Smooth muscle cell (in vitro differentiated cells): ENCODE results near the gene VAPB. TPM values are rescaled to one million over a fixed set of nuclear protein-coding genes. Genes with fewer than 3 reads are reported as not detected.

ENCODE experiments used
- DNase-seq: peaks from one replicate; lab custom pipeline; 2025; ENCODE audit not compliant: unreplicated experiment; lab: John Stamatoyannopoulos, UW
- H2AFZ ChIP-seq: fragments of 200-600 bp; sonication (generic); 2 replicates; pipeline ENCODE4 v1.6.0; 2016; ENCODE audit warnings: antibody characterized with exemption, low read depth, mild to moderate bottlenecking
- H3F3A ChIP-seq: fragments of 200-600 bp; sonication (generic); 2 replicates; pipeline ENCODE4 v1.6.0; 2017; ENCODE audit warnings: antibody characterized with exemption, low read depth
- H3K27ac ChIP-seq: fragments of 200-600 bp; sonication (generic); 2 replicates; pipeline ENCODE4 v1.5.1; 2016; ENCODE audit warnings: low read depth, mild to moderate bottlenecking
- H3K27me3 ChIP-seq: fragments of 200-600 bp; sonication (generic); 2 replicates; pipeline ENCODE4 v1.6.1; 2016; ENCODE audit warnings: low read depth, mild to moderate bottlenecking
- H3K36me3 ChIP-seq: fragments of 200-600 bp; sonication (generic); 2 replicates; pipeline ENCODE4 v1.5.1; 2016; ENCODE audit warnings: low read depth
- H3K4me1 ChIP-seq: fragments of 200-600 bp; sonication (generic); 2 replicates; pipeline ENCODE4 v1.5.1; 2016; ENCODE audit warnings: low read depth
- H3K4me2 ChIP-seq: fragments of 200-600 bp; sonication (generic); 2 replicates; pipeline ENCODE4 v1.6.0; 2016; ENCODE audit warnings: mild to moderate bottlenecking
- H3K4me3 ChIP-seq: fragments of 200-600 bp; sonication (generic); 2 replicates; pipeline ENCODE4 v1.5.1; 2016; ENCODE audit warnings: mild to moderate bottlenecking
- H3K79me2 ChIP-seq: fragments of 200-600 bp; sonication (generic); 2 replicates; pipeline ENCODE4 v1.6.0; 2016; ENCODE audit warnings: low read depth, mild to moderate bottlenecking
- H3K9ac ChIP-seq: fragments of 200-600 bp; sonication (generic); 2 replicates; pipeline ENCODE4 v1.6.0; 2016; ENCODE audit warnings: low read depth
- H3K9me3 ChIP-seq: fragments of 200-600 bp; sonication (generic); replicated peaks from 2 replicates; pipeline ENCODE4 v1.5.1; 2016; ENCODE audit warnings: low read depth
- H4K20me1 ChIP-seq: fragments of 200-600 bp; sonication (generic); 2 replicates; pipeline ENCODE4 v1.6.0; 2016; ENCODE audit warnings: low read depth
- WGBS: methylation state at CpG from one replicate; pipeline ENCODE4 v1.1.7; 2016; ENCODE audit warnings: low lambda C conversion rate; 5-methylcytosine and 5-hydroxymethylcytosine counted together
- polyA plus RNA-seq: library from polyadenylated mRNA; unstranded; fragments of >200 nt; fragmentation: Nextera tagmentation; extraction: Ambion mirVana; gene quantifications from 2 replicates; pipeline ENCODE4 v1.2.1, GENCODE V29; 2016
- total RNA-seq: library from RNA; depleted of rRNA; stranded (reverse); fragments of >200 nt; gene quantifications from 2 replicates; pipeline ENCODE4 v1.2.3, GENCODE V29; 2014
- TF ChIP-seq, protein P1 (sequence below): fragments of 200-600 bp; sonication (generic); IDR thresholded peaks from 2 replicates; pipeline ENCODE4 v1.5.1; 2017; ENCODE audit warnings: borderline replicate concordance, mild to moderate bottlenecking, antibody characterized with exemption; ENCODE audit not compliant: insufficient read depth, poor library complexity, severe bottlenecking

VAPB gene
- total and polyA plus RNA-seq, 2 experiments from 2014 or later: 14.9 to 28.2 TPM

DNA sequence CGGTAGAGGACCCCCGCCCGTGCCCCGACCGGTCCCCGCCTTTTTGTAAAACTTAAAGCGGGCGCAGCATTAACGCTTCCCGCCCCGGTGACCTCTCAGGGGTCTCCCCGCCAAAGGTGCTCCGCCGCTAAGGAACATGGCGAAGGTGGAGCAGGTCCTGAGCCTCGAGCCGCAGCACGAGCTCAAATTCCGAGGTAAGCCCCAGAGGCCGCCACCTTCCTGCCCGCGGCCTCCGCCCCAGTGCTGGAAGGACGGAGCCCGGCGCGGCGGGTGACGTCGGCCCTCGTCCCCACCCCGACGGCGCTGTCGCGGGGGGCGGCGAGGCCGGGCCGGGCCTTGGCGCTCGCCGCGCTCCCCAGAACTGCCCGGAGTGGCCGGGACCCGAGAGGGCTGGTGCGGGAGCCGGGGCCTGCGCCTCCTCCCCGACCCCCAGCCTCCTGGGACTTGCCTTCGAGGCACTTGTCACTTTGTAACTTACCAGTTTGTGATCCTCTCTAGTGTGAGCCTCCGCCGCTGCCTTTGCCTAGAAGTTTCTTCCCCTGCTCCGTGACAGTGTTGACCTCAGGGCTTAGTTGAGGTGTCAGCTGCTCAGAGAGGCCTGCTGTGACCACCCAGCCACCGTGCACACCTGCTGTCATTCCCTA is 417 bp downstream of the VAPB start:
- TF ChIP-seq, protein P1, sequence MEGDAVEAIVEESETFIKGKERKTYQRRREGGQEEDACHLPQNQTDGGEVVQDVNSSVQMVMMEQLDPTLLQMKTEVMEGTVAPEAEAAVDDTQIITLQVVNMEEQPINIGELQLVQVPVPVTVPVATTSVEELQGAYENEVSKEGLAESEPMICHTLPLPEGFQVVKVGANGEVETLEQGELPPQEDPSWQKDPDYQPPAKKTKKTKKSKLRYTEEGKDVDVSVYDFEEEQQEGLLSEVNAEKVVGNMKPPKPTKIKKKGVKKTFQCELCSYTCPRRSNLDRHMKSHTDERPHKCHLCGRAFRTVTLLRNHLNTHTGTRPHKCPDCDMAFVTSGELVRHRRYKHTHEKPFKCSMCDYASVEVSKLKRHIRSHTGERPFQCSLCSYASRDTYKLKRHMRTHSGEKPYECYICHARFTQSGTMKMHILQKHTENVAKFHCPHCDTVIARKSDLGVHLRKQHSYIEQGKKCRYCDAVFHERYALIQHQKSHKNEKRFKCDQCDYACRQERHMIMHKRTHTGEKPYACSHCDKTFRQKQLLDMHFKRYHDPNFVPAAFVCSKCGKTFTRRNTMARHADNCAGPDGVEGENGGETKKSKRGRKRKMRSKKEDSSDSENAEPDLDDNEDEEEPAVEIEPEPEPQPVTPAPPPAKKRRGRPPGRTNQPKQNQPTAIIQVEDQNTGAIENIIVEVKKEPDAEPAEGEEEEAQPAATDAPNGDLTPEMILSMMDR: no peak
- Histone ChIP-seq H4K20me1 (peaks cover 35% of the 10 kb centered on the region), H3K27ac (peak overlapping the region; percentile 86), H3K4me2 (peak overlapping the region; percentile 89), H3K36me3 (no peaks in the 10 kb centered on the region), H3K4me3 (peak overlapping the region; percentile 70), H3F3A (no peaks in the 10 kb centered on the region), H3K27me3 (no peaks in the 10 kb centered on the region), H3K9ac (peak overlapping the region; percentile 97), H3K79me2 (peaks cover 53% of the 10 kb centered on the region), H3K9me3 (no peaks in the 10 kb centered on the region), H3K4me1 (peaks cover 4% of the 10 kb centered on the region), H2AFZ (peak overlapping the region; percentile 76)
- no peak for DNase-seq
- 2% methylated on average over 47 of the region's 56 CpGs for WGBS

DNA sequence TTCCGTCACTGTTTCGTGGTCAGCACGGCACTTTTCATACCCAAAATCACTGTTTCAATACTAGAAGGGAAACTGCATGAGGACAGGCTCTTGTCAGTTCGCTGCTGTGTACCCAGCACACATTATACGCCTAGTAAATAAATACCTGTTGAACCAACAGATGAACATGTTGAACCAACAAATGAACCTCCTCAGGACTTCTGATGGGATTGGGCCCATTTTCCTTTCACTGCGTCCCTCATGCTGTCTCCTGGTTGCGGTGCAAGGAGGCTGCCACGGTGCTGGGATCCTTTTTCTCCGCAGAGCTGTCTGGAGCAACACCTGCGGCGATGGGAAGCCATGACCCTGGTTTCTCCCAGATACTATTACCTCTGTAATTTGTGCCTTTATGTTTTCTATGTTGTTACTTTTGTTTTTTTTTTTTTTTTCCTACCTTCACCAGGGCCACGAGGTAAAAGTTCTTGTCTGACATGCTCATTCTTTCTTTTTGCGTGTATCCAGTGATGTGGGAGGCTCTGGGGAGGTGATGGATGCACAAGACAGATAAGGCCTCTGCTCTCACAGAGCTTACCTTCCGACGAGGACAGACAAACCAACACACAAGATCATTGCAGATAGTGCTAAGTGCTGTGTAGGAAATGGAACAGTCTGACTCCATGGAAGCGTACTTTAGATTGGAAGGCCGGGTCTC is 1.1 kb downstream of the VAPB start:
- peaks cover 59% of the 10 kb centered on the region for H3K79me2 ChIP-seq
- H3K4me2 ChIP-seq: peak overlapping the region; percentile 89
- peaks cover 42% of the 10 kb centered on the region for H4K20me1 ChIP-seq
- H3K27me3 ChIP-seq: no peaks in the 10 kb centered on the region
- TF ChIP-seq, protein P1: no peak
- peak overlapping the region; percentile 86 for H3K27ac ChIP-seq
- WGBS: 79% methylated on average over 17 of the region's 17 CpGs
- H3K9me3 ChIP-seq: no peaks in the 10 kb centered on the region
- H3K4me3 ChIP-seq: peak overlapping the region; percentile 70
- DNase-seq: no peak
- H2AFZ ChIP-seq: peak overlapping the region; percentile 76
- no peaks in the 10 kb centered on the region for H3F3A ChIP-seq
- H3K4me1 ChIP-seq: peaks cover 4% of the 10 kb centered on the region
- H3K36me3 ChIP-seq: no peaks in the 10 kb centered on the region
- peak overlapping the region; percentile 97 for H3K9ac ChIP-seq

DNA sequence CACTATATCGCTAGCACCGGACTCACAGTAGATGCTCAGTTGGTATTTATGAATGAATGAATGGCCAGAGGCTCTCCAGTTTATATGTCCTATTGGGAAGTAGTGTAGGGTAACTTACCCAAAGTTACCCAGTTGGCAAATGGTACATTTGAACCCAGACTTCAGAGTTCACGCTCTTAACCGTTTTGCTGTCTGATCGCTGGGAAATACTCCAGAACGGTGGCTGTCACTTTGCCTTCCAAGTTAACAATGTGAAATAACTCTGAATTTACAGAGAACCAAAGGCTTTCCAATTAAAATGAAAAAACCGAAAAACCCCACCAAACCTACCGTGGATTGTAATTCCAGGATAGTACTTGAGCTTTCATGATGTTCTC is 1.6 kb downstream of the VAPB start:
- TF ChIP-seq, protein P1: no peak
- Histone ChIP-seq H3K4me2 (peak overlapping the region; percentile 89), H2AFZ (no peak overlapping the region), H3K4me1 (peaks cover 4% of the 10 kb centered on the region), H3K9me3 (no peaks in the 10 kb centered on the region), H3K27ac (peak overlapping the region; percentile 86), H3K4me3 (peak overlapping the region; percentile 15), H4K20me1 (peaks cover 47% of the 10 kb centered on the region), H3K79me2 (peaks cover 65% of the 10 kb centered on the region), H3K9ac (no peak overlapping the region), H3K36me3 (no peaks in the 10 kb centered on the region), H3K27me3 (no peaks in the 10 kb centered on the region), H3F3A (no peaks in the 10 kb centered on the region)
- 98% methylated on average over 8 of the region's 8 CpGs for WGBS
- DNase-seq: no peak
